Keratinocyte (primary cell): ENCODE results near the gene PAPPA2. TPM values are rescaled to one million over a fixed set of nuclear protein-coding genes. Genes with fewer than 3 reads are reported as not detected.

Experiments
- DNase-seq: peaks from one replicate; pipeline ENCODE4 v3.0.0-alpha.2; 2011; ENCODE audit warnings: low read depth, missing footprints, low spot score
- FAIRE-seq: peaks from 2 replicates; lab custom pipeline; 2011; peaks lifted over from hg19 to GRCh38; lab: Jason Lieb, UNC
- H2AFZ ChIP-seq: 2 replicates; pipeline ENCODE4 v1.6.0; 2012; ENCODE audit warnings: low read length, control low read depth, inconsistent platforms; ENCODE audit not compliant: control insufficient read depth
- H3K27ac ChIP-seq: 2 replicates; pipeline ENCODE4 v1.5.1; 2011; ENCODE audit warnings: low read length; ENCODE audit not compliant: control insufficient read depth, insufficient read depth
- H3K27me3 ChIP-seq: 3 replicates; pipeline ENCODE4 v1.6.0; 2011; ENCODE audit warnings: low read length; ENCODE audit not compliant: control insufficient read depth, insufficient read depth; ENCODE audit errors: extremely low read depth
- H3K36me3 ChIP-seq, 2 experiments: 2 replicates in 1 of 2; 3 replicates in 1 of 2; pipeline ENCODE4 v1.5.1; 2011; ENCODE audit warnings: low read length in 2 of 2, mild to moderate bottlenecking in 1 of 2; ENCODE audit not compliant: control insufficient read depth in 2 of 2, insufficient read depth in 2 of 2; ENCODE audit errors: extremely low read depth in 1 of 2
- H3K4me1 ChIP-seq: 3 replicates; pipeline ENCODE4 v1.5.1; 2011; ENCODE audit warnings: low read length; ENCODE audit not compliant: control insufficient read depth, insufficient read depth; ENCODE audit errors: extremely low read depth
- H3K4me2 ChIP-seq: 3 replicates; pipeline ENCODE4 v1.6.0; 2011; ENCODE audit warnings: low read depth, low read length; ENCODE audit not compliant: control insufficient read depth, insufficient read depth; ENCODE audit errors: extremely low read depth
- H3K4me3 ChIP-seq, 3 experiments: fragments of 200-600 bp in 1 of 3; sonication (generic) in 1 of 3; 2 replicates in 2 of 3; 3 replicates in 1 of 3; pipeline ENCODE4 v1.5.1; 2011 to 2016; ENCODE audit warnings: low read length in 3 of 3, mild to moderate bottlenecking in 3 of 3, control low read depth in 2 of 3, inconsistent platforms in 1 of 3, low read depth in 1 of 3, mixed read lengths in 1 of 3, mixed run types in 1 of 3, moderate library complexity in 1 of 3; ENCODE audit not compliant: control insufficient read depth in 2 of 3, insufficient read depth in 2 of 3; ENCODE audit errors: extremely low read depth in 1 of 3
- H3K79me2 ChIP-seq: 2 replicates; pipeline ENCODE4 v1.6.0; 2012; ENCODE audit warnings: low read length; ENCODE audit not compliant: control insufficient read depth, insufficient read depth
- H3K9ac ChIP-seq: 3 replicates; pipeline ENCODE4 v1.6.0; 2011; ENCODE audit warnings: low read length; ENCODE audit not compliant: control insufficient read depth, insufficient read depth; ENCODE audit errors: extremely low read depth
- H3K9me1 ChIP-seq: 3 replicates; pipeline ENCODE4 v1.6.0; 2011; ENCODE audit warnings: low read length; ENCODE audit not compliant: control insufficient read depth, insufficient read depth; ENCODE audit errors: extremely low read depth
- H3K9me3 ChIP-seq: 2 replicates; pipeline ENCODE4 v1.5.1; 2012; ENCODE audit warnings: low read depth, low read length; ENCODE audit not compliant: control insufficient read depth
- H4K20me1 ChIP-seq: 3 replicates; pipeline ENCODE4 v1.6.0; 2011; ENCODE audit warnings: low read length; ENCODE audit not compliant: control insufficient read depth, insufficient read depth; ENCODE audit errors: extremely low read depth
- CTCF ChIP-seq, 3 experiments: IDR thresholded peaks in 1 of 3; conservative IDR thresholded peaks in 1 of 3; optimal IDR thresholded peaks in 1 of 3; 2 replicates in 2 of 3; 3 replicates in 1 of 3; pipeline versions ENCODE3 to v1.5.1; 2011; ENCODE audit warnings: low read length in 3 of 3, mild to moderate bottlenecking in 3 of 3, moderate library complexity in 2 of 3, control low read depth in 1 of 3, inconsistent platforms in 1 of 3; ENCODE audit not compliant: insufficient read depth in 2 of 3; ENCODE audit errors: extremely low read depth in 1 of 3
- EZH2 ChIP-seq: IDR thresholded peaks from one replicate; pipeline ENCODE4 v1.6.1; 2012; ENCODE audit warnings: inconsistent platforms, mild to moderate bottlenecking, low read length, moderate library complexity
- dilution Hi-C: fragments of 300-500 bp; cut with MboI; formaldehyde crosslinking; loops from one replicate; pipeline ENCODE4 v1.7.0; 2020; ENCODE audit warnings: low sequenced_read_pairs; ENCODE audit not compliant: extremely low pct_ligation_motif_present
- polyA plus RNA-seq, 5 experiments: library from polyadenylated mRNA; depleted of rRNA in 3 of 5; stranded (reverse) in 3 of 5; stranded (forward) in 1 of 5; unstranded in 1 of 5; fragments of >200 nt; gene quantifications; 1 replicate in 1 of 5; 2 replicates in 3 of 5; 3 replicates in 1 of 5; pipeline versions ENCODE4 v1.2.1 to v1.2.3, GENCODE V29; 2011 to 2012; ENCODE audit warnings: missing spikeins in 2 of 5, low read depth in 1 of 5, low replicate concordance in 1 of 5

PAPPA2 gene
- polyA plus RNA-seq, 1 donor (not counting 4 experiments of a cell fraction or from before 2014, with no cell fraction given) = 0.07 TPM

GRCh38 chr1:176568185-176568584 lies 105.2 kb downstream of the PAPPA2 start:
- H3K9me1 ChIP-seq = no peaks in the 10 kb centered on the region
- no peak for FAIRE-seq

GRCh38 chr1:176574756-176575155 lies 111.8 kb downstream of the PAPPA2 start:
- H3K9me3 ChIP-seq = no peaks in the 10 kb centered on the region
- TF ChIP-seq EZH2 = no peak
- TF ChIP-seq CTCF (optimal IDR thresholded peaks at IDR 0.05 in 1 of 3, IDR thresholded peaks at IDR 0.05 in 1 of 3, conservative IDR thresholded peaks at IDR 0.05 in 1 of 3; ENCODE audit: extremely low read depth in 1 of 3, insufficient read depth in 2 of 3, low read length in 3 of 3) = no peak
- FAIRE-seq (no peak), DNase-seq (no peak)
- H3K9ac ChIP-seq = no peak overlapping the region
- no peak overlapping the region for H3K4me2 ChIP-seq
- no peaks in the 10 kb centered on the region for H3K9me1 ChIP-seq
- no peak overlapping the region for H3K27ac ChIP-seq
- no peak overlapping the region for H2AFZ ChIP-seq
- H3K27me3 ChIP-seq = no peaks in the 10 kb centered on the region
- no peaks in the 10 kb centered on the region for H3K4me1 ChIP-seq
- H3K4me3 ChIP-seq = no peak overlapping the region
- no peaks in the 10 kb centered on the region for H3K79me2 ChIP-seq
- dilution Hi-C loops = no loop called here
- no peaks in the 10 kb centered on the region for H4K20me1 ChIP-seq
- H3K36me3 ChIP-seq = no peaks in the 10 kb centered on the region

More at GRCh38 chr1:176568185-176568584, 105.2 kb downstream of the PAPPA2 start:
- Histone ChIP-seq H2AFZ (no peak overlapping the region), H3K27me3 (no peaks in the 10 kb centered on the region), H3K4me3 (no peak overlapping the region), H3K27ac (no peak overlapping the region), H3K36me3 (no peaks in the 10 kb centered on the region), H3K79me2 (no peaks in the 10 kb centered on the region), H3K4me2 (no peak overlapping the region), H4K20me1 (no peaks in the 10 kb centered on the region), H3K9ac (no peak overlapping the region), H3K4me1 (no peaks in the 10 kb centered on the region), H3K9me3 (no peaks in the 10 kb centered on the region)
- no peak for DNase-seq
- dilution Hi-C loops = no loop called here
- TF ChIP-seq EZH2 (no peak), CTCF (optimal IDR thresholded peaks at IDR 0.05 in 1 of 3, IDR thresholded peaks at IDR 0.05 in 1 of 3, conservative IDR thresholded peaks at IDR 0.05 in 1 of 3; ENCODE audit: extremely low read depth in 1 of 3, insufficient read depth in 2 of 3, low read length in 3 of 3) (no peak)
